Osteoblast (primary cell): Measurements from ENCODE around the gene GAB2. TPM values are rescaled to one million over a fixed set of nuclear protein-coding genes. Genes with fewer than 3 reads are reported as not detected.

Experiments
- DNase-seq: peaks from one replicate; pipeline ENCODE4 v3.0.0; 2011; ENCODE audit warnings: low spot score, mixed read lengths; ENCODE audit not compliant: insufficient read length; ENCODE audit errors: missing footprints
- H2AFZ ChIP-seq: 2 replicates; pipeline ENCODE4 v1.6.0; 2011; ENCODE audit warnings: mild to moderate bottlenecking, low read length
- H3K27ac ChIP-seq: 2 replicates; pipeline ENCODE4 v1.5.1; 2011; ENCODE audit warnings: mild to moderate bottlenecking, low read depth, low read length, moderate library complexity
- H3K27me3 ChIP-seq: 2 replicates; pipeline ENCODE4 v1.6.0; 2012; ENCODE audit warnings: mild to moderate bottlenecking, control low read depth, inconsistent platforms, low read length, moderate library complexity; ENCODE audit not compliant: insufficient read depth
- H3K36me3 ChIP-seq: 2 replicates; pipeline ENCODE4 v1.5.1; 2011; ENCODE audit warnings: mild to moderate bottlenecking, low read length, control low read depth, moderate library complexity; ENCODE audit not compliant: insufficient read depth
- H3K4me1 ChIP-seq: 2 replicates; pipeline ENCODE4 v1.5.1; 2011; ENCODE audit warnings: mild to moderate bottlenecking, low read length, control low read depth, moderate library complexity; ENCODE audit not compliant: insufficient read depth
- H3K4me2 ChIP-seq: 2 replicates; pipeline ENCODE4 v1.6.0; 2011; ENCODE audit warnings: mild to moderate bottlenecking, low read length; ENCODE audit not compliant: insufficient read depth
- H3K4me3 ChIP-seq: fragments of 200-600 bp; sonication (generic); 3 replicates; pipeline ENCODE4 v1.5.1; 2012; ENCODE audit warnings: mild to moderate bottlenecking, low read length, inconsistent platforms; ENCODE audit not compliant: insufficient read depth
- H3K79me2 ChIP-seq: 2 replicates; pipeline ENCODE4 v1.6.0; 2012; ENCODE audit warnings: mild to moderate bottlenecking, low read length, control low read depth, inconsistent platforms; ENCODE audit not compliant: insufficient read depth
- H3K9me3 ChIP-seq: 2 replicates; pipeline ENCODE4 v1.5.1; 2011; ENCODE audit warnings: low read depth, low read length, control low read depth
- H4K20me1 ChIP-seq: 2 replicates; pipeline ENCODE4 v1.6.0; 2012; ENCODE audit warnings: mild to moderate bottlenecking, low read length, control low read depth; ENCODE audit not compliant: insufficient read depth
- total RNA-seq: library from RNA; depleted of rRNA; stranded (reverse); fragments of >200 nt; gene quantifications from 2 replicates; pipeline ENCODE4 v1.2.3, GENCODE V29; 2012
- TF ChIP-seq, protein P1 (sequence below): IDR thresholded peaks from 2 replicates; pipeline ENCODE4 v1.5.1; 2011; ENCODE audit warnings: mild to moderate bottlenecking, low read depth, low read length, moderate library complexity; ENCODE audit errors: extremely low read depth

GAB2 gene
- total RNA-seq, 1 donor: 18.5 TPM

DNA sequence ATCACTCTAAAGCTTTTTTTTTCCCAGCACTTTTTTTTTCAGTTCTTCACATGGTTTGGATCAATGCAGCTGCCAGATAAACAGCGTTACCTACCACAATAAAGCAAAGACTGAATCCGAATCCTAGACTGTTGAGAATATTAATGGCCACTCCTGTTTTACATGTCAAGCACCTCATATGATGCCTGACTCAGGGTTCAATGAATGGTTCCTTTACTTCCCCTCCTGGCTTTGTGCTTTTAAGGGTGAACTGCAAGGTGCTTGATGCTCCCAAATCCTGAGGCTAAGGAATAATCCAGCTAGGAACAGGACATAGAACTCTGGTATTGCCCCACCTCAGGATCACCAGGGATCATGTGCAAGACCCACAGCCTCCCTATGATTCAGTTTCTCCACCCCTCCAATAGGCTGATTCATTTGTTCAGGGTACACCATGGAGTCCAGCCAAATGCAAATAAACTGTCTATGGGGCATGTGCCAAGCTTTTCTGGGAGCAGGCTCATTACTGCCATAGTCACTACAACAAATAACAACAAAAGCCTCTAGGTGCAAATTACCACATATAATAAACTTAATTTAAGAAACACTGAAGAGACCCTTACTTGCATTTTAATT, 104.3 kb downstream of the GAB2 start:
- TF ChIP-seq, protein P1, sequence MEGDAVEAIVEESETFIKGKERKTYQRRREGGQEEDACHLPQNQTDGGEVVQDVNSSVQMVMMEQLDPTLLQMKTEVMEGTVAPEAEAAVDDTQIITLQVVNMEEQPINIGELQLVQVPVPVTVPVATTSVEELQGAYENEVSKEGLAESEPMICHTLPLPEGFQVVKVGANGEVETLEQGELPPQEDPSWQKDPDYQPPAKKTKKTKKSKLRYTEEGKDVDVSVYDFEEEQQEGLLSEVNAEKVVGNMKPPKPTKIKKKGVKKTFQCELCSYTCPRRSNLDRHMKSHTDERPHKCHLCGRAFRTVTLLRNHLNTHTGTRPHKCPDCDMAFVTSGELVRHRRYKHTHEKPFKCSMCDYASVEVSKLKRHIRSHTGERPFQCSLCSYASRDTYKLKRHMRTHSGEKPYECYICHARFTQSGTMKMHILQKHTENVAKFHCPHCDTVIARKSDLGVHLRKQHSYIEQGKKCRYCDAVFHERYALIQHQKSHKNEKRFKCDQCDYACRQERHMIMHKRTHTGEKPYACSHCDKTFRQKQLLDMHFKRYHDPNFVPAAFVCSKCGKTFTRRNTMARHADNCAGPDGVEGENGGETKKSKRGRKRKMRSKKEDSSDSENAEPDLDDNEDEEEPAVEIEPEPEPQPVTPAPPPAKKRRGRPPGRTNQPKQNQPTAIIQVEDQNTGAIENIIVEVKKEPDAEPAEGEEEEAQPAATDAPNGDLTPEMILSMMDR: no peak
- H3K36me3 ChIP-seq: no peaks in the 10 kb centered on the region
- H3K27me3 ChIP-seq: no peaks in the 10 kb centered on the region
- peak; percentile 95 for DNase-seq
- H3K79me2 ChIP-seq: peaks cover 2% of the 10 kb centered on the region
- H3K4me1 ChIP-seq: peaks cover 16% of the 10 kb centered on the region
- H3K27ac ChIP-seq: peak overlapping the region; percentile 13
- H3K4me3 ChIP-seq: no peak overlapping the region
- no peak overlapping the region for H3K4me2 ChIP-seq
- H2AFZ ChIP-seq: no peak overlapping the region
- no peaks in the 10 kb centered on the region for H3K9me3 ChIP-seq
- no peaks in the 10 kb centered on the region for H4K20me1 ChIP-seq

DNA sequence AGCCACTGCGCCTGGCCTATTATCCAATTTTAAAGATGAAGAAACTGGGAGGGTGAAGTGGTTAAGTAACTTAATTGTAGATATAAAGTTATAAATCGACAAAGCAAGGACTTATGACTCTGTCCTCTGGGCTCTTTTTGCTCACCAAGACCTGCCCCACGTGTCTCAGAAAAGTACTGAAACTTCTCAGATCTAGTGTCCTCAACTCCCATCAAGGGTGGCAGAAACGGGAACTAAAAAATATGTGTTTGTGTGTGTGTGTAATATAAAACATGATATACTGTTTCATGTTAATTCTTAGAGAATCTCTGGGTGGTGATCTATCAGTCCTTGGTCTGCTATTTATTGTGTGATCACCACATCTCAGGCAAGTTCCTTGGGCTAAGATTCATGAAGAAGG, 104.9 kb downstream of the GAB2 start:
- Histone ChIP-seq H4K20me1 (no peaks in the 10 kb centered on the region), H3K4me1 (peaks cover 16% of the 10 kb centered on the region), H3K27ac (peak overlapping the region; percentile 13), H3K9me3 (no peaks in the 10 kb centered on the region), H3K27me3 (no peaks in the 10 kb centered on the region), H3K79me2 (peaks cover 2% of the 10 kb centered on the region), H3K36me3 (no peaks in the 10 kb centered on the region), H3K4me2 (no peak overlapping the region), H3K4me3 (no peak overlapping the region), H2AFZ (no peak overlapping the region)
- TF ChIP-seq, protein P1: no peak
- DNase-seq: peak; percentile 58

DNA sequence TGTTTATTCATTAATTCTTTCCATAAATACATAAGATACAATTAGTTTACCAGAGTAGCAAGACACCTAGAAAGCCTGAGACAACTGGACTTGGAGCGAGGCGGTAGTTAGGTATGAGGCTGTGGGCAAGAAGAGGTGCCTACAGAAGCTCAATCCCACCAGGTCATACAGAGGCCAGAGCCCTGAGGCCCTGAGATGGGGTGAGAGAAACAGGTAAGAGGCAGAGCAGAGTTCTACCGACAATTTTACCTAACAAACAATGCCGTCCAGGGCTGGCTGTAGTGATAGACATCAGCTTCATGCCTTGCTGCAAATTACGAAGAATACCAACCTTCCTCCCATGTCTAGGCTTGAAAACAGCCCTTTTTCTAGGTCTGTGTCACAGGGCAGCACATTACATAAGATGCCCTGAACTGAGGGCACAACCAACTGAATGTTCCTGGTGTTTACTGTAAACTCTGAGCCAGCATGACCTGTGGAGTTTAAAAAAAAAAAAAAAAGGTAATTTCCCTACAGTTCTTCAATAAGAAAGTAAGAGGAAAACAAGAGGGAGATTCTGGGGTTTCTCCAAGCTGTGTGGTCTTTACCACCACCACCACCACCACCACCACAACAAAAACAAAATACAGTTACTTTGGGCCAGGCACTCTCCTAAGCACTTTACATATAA, 105.8 kb downstream of the GAB2 start:
- no peak overlapping the region for H3K4me3 ChIP-seq
- H3K4me2 ChIP-seq: no peak overlapping the region
- H3K36me3 ChIP-seq: no peaks in the 10 kb centered on the region
- TF ChIP-seq, protein P1: no peak
- no peaks in the 10 kb centered on the region for H3K9me3 ChIP-seq
- no peak overlapping the region for H2AFZ ChIP-seq
- no peak for DNase-seq
- no peaks in the 10 kb centered on the region for H4K20me1 ChIP-seq
- peaks cover 16% of the 10 kb centered on the region for H3K4me1 ChIP-seq
- peaks cover 2% of the 10 kb centered on the region for H3K79me2 ChIP-seq
- no peaks in the 10 kb centered on the region for H3K27me3 ChIP-seq
- H3K27ac ChIP-seq: no peak overlapping the region

DNA sequence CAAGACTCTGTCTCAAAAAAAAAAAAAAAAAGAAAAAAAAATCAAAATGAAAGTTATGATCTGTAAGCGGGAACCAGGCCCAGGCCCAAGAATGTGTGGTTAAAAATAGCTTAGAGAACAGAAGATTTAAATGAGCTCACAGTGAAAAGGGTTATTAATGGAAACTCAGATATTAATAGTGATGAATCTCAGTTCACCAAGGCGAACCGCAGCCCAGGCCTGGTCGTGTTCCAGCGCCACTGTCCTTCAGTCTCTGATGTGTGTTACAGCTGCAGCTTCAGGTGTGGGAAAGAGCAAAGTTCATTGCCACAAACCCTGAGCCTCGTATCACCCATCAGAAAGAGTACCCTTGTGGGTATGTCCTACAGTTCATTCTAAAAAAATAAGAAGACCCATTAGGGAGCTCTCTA, 107.1 kb downstream of the GAB2 start:
- H2AFZ ChIP-seq: peak overlapping the region; percentile 67
- H4K20me1 ChIP-seq: no peaks in the 10 kb centered on the region
- H3K4me3 ChIP-seq: no peak overlapping the region
- H3K79me2 ChIP-seq: peaks cover 2% of the 10 kb centered on the region
- H3K9me3 ChIP-seq: no peaks in the 10 kb centered on the region
- no peaks in the 10 kb centered on the region for H3K36me3 ChIP-seq
- H3K4me1 ChIP-seq: peaks cover 16% of the 10 kb centered on the region
- TF ChIP-seq, protein P1: no peak
- peak overlapping the region; percentile 2 for H3K27ac ChIP-seq
- no peaks in the 10 kb centered on the region for H3K27me3 ChIP-seq
- DNase-seq: peak; percentile 34
- peak overlapping the region; percentile 62 for H3K4me2 ChIP-seq
